NCI-H345 (cell line): Measurements from ENCODE around the gene TBC1D25.
A peak's percentile ranks its signal among the peaks of the same experiment; 100 is the strongest.

Source experiments
- DNase-seq: peaks from one replicate; lab custom pipeline; 2025; lab: John Stamatoyannopoulos, UW

TBC1D25 gene

DNA sequence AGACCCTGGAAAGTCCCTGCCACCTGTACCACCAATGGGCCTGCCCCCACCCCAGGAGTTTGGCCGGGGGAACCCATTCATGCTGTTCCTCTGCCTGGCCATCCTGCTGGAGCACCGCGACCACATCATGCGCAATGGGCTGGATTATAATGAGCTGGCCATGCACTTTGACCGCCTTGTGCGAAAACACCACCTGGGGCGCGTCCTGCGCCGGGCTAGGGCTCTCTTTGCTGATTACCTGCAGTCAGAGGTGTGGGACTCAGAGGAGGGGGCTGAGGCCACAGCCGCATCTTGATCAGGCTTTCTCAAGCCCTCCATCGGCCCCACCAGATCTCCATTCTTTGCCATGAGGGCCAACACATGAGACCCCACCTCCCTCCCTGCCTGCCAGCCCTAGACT lies 21.2 kb downstream of the TBC1D25 start:
- no peak for DNase-seq

DNA sequence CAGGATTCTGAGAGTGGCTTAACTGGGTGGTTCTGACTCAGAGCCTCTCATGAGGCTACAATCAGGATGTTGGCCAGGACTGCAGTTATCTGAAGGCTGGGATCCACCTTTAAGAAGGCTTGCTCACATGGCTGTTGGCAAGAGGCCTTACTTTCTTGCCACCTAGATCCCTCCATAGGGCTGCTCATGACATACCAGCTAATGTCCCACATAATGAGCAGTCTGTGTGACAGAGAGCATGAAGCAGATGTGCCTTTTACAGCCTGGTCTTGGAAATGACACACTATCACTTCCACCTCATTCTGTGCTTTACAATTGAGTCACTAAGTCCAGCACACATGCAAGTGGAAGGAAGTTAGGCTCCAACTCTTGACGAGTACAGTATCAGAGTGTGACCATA lies 30.4 kb downstream of the TBC1D25 start:
- DNase-seq: no peak

DNA sequence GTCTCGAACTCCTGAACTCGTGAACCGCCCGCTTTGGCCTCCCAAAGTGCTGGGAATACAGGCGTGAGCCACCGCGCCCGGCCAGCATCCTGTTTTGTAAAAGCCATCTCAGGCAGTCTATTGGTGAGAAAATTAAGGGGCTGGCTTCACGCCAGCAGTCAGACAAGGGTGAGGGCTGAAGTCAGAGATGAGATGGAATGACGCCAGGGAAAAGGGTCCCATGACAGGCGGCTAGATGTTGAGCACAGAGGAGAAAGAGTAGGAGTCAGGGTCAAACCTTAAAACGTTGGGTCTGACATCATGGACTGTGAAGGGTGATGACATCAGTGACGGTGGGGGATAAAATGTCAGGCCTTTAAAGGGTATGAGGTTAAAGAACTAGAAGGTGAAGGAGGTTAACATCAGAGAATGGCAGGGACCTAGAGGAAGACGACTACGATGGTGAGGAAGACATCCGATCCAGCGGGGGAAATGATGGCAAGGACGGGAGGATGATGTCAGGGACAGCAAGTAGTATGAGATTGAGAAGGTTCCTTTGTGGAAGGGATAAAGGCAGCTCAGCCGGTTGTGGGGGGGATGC lies 34.3 kb downstream of the TBC1D25 start:
- peak; percentile 84 for DNase-seq

DNA sequence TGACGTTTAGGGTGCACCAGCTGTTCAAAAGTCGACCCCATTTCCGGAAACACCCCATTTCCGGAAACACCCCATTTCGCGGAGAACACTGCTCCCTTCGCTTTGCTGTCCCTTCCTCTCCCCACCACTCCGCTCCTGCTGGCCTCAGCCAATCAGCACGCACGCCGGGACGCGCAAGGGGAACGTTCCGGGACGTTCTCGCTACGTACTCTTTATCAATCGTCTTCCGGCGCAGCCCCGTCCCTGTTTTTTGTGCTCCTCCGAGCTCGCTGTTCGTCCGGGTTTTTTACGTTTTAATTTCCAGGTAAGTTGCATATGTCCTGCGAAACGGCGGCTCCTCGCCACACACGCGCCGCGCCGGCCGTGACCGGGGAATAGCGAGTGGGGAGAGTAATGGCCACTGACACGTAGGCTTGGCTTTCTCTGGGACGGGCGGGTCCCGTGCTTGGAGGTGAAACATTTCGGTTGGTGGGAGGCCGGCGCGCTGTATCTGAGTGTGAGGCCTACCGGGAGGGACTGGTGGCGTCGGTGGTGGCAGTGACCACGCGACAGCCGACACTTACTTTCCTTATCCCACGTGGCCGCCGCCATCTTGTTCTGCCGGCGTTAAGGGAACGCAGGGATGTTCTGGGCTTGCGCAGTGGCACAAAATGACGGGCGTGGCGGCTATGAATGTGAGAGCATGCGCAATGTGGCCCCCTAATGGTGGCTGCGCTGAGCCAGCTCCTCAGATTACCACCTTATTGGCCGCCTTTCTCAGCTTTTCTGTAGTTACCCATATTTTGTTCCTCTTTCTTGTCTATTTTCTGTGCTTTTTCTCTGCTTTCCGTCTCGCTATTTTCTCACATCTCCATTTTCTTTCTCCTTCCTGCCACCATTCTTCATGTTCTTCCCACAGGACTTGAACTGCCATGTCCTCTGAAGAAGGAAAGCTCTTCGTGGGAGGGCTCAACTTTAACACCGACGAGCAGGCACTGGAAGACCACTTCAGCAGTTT lies 35.1 kb downstream of the TBC1D25 start, which contains the start of gene RBM3:
Gene RBM3, plus strand, starts transcription at position 215 of the 997 bp plus-strand sequence. Its CDS starts 697 bp downstream, at position 912.
- peak; percentile 95 for DNase-seq

DNA sequence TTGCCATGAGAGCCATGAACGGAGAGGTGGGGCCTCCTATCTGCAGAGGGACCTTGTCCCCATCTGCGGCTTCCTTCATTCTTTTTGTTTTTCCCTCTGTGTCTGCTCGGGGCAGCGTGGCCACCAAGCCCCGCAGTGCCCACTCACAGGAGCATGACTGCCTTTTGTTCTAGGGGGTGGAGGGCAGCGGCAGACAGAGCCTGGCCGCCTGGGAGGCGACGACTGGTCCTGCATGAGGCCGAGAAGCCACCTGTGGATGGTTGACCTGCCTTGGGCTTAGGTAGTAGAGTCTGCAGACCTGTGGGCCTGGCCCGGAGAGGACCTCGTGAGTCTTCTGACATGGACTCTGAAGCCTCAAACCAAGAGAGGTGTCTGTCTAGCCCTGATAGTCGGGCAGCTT lies 36.1 kb downstream of the TBC1D25 start:
- no peak for DNase-seq

DNA sequence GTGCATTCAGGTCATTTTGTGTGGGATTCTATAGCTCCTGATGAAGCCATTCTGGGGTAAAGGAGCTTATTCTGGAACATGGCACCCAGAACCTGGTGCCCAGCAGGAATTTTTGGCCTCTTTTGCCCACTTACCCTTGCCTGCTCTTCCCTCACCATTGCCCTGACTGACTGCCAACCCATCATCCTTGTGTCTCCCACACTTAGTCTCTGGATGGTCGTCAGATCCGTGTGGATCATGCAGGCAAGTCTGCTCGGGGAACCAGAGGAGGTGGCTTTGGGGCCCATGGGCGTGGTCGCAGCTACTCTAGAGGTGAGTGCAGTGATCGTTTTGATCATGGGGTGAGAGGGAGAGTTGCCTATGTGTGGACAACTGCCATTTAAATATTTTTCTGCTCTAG lies 36.6 kb downstream of the TBC1D25 start:
- DNase-seq: no peak

DNA sequence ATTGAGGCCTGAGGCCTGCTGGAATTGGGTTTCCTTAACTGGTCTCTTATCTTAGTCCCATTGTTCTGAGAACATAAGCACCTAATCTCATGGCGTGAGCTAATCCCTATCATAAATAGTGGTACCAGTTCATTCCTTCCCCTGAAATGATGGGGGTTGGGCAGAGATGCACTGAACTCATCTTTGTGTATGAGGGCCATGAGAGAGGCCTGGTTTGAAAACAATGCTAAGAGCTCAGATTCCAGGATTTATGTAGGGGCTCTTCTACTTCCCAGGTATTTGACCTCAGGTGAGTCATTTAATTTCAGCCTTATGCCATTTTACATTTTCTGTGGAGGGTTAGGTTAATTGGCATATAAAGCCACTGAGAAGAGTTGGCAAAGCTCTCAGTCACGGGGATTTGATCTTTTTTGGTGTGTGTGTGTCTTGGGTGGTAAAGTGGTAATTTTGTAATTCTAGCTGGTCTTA lies 39.2 kb downstream of the TBC1D25 start:
- no peak for DNase-seq

DNA sequence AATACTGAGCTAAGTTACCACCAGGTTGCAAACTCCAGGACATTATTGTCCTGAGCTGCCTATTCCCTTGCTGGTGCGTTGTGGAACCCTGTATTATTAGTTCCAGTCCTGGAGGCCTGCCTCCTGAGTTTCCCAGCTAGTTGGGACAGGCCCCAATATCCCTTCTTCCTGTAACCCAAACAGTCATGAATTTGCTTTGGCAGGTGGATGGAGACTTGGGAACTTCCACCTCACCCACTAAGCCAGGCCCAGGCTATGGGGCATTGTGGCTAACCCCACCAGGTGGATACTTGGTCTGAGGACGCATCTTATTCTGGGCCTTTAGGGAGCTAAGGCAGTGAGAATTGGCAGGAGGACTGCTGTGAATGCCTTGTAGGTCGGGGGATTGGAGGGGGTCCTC lies 39.7 kb downstream of the TBC1D25 start:
- DNase-seq: no peak

DNA sequence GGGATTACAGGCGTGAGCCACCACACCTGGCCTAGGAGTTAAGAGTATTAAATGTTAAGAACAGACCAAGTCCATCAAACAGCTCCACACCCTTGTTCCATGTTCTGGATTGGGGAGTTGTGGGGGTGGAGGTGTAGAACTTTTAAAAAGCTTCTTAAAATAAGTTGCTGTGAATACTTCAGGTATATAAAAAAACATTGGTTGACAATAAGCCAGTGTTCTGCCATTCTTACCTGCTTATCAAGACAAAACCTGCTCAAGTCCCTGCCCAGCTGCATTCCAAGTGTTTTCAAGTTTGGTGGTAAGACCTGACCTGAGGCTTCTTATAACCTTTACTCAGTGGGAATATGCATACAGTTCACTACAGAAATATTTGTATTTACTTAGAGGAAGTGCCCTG lies 41.1 kb downstream of the TBC1D25 start:
- no peak for DNase-seq

DNA sequence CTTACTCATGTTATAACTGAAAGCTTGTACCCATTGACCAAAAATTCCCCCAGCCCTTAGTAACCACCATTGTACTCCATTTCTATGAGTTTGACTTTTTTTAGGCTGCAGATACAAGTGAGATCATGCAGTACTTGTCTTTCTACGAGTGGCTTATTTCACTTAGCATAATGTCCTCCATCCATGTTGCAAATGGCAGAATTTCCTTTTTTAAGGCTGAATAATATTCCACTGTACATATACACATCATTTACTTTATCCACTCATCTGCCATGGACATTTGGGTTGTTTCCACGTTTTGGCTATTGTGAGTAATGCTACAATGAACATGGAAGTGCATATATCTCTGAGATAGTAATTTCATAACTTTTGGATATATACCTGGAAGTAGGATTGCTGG lies 45.2 kb downstream of the TBC1D25 start:
- no peak for DNase-seq

DNA sequence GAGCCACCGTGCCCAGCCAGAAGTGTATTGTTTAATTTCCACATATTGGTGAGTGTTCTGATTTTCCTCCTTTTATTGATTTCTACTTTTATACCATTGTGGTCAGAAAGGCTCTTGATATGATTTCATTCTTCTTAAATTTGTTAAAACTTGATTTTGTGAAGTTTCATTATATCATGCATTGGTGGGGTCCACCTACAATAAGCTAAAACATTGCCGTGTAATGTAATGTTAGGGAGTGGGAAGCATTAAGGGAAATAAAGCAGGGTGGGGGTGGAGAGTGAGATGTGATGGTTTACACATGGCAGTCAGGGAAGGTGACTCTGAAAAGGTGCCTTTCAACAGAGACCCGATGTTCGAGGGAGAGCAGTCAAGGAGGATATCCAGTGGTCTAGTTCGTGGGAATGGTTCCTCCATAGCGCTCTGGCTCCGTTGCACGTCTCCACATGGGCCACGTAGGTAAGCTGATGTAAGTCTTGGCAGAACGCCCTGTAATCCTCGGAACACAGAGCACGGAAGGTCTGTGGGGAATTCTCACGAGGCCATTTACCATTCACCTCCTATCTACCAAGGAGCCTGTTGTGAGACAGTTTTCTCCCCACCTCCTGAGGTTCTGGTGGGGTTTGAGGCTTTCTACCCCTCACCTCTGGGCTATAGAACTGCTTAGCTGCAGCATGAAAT lies 50.1 kb downstream of the TBC1D25 start:
- peak; percentile 41 for DNase-seq

DNA sequence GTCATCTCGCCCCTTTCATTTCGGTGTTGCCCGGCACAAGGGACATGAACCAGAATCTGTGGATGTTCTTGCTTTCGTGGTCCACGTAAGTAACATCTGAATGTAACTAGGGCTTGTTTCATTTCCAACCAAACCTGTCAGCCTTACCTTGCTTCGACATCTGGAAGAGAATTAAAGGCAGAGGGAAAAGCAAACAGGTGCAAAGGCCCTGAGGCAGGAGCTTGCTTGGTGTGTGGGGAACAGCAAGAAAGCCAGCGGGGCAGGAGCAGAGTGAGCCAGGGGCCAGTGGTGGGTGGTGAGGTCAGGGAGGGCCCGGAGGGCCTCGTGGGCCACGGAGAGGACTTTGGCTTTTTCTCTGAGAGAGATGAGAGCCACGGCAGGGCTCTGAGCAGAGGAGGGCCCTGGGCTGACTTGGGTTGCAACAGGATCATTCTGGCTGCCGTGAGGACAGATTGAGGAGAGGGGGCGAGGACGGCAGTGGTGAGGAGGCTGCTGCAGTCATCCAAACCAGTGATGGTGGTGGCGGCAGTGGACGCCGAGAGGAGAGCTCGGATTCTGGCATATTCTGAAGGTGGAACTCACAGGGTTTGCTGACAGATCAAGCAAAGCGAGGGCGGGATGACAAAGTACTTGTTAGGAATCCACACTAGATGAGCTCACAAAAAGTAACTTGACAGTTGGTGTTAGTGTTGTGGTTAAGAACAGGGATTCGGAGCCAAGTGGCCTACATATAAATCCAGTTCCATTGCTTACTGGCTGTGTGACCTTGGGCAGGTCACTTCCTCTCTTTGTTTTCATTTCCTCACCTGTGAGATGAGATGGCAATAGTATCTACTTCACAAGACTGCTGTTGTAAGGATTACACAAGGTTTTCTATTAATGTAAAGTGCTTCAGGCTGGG lies 50.9 kb downstream of the TBC1D25 start:
- DNase-seq: no peak

DNA sequence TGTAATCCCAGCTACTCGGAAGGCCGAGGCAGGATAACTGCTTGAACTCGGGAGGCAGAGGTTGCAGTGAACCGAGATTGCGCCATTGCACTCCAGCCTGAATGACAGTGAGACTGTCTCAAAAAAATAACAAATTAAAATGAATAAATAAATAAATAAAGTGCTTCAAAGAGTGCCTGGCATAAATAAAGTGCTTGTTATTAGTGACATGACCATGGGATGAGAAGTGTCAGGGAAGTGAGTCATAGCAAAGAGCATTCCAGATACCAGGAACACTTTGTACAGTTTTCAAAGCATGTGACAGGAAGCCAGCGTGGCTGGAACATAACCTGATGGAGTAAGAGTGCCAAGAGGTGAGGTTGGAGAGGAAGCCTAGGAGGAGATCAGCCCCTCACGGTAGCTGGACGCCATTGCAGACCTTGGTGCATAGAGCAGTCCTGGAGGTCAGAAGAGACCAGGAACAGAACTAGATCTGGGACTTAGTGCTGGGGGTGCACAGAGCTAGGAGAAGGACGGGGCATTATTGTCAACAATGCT lies 51.8 kb downstream of the TBC1D25 start:
- DNase-seq: no peak

DNA sequence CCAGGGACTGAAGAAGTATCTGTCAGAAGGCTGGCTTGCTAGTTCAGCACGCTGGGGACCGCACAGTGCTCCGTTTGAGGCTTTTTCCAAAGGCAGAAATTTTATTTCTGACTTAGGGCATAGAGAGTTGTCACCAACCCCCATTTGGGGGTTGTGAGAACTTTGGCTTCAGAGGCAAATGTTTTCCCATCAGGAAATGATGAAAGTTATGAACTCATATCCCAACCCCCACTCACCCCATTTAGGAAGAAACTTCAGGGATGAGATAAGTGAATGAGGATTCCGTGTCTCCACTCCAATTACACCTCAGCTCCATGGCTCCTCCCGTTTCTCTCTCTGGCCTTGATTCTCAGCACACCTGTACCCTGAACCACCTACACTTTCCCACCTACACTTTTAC lies 53.5 kb downstream of the TBC1D25 start:
- DNase-seq: no peak

DNA sequence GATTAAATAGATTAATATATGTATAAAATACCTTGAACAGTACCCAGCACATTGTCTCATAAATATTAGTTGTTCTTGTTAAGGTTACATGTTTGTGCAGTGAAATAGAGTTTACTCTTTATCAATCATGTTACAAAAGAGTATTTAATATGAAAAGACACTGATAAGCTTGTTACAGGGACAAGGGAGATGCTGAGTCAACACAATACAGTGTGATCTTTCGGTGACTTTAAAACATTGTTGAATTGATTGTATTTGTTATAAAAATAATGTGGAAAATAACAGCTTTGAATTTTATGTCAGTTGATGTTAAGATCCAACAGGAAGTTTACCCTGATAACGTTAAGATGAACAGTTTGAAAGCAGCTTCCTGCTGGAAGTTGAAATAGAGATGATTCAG lies 56.4 kb downstream of the TBC1D25 start:
- no peak for DNase-seq

DNA sequence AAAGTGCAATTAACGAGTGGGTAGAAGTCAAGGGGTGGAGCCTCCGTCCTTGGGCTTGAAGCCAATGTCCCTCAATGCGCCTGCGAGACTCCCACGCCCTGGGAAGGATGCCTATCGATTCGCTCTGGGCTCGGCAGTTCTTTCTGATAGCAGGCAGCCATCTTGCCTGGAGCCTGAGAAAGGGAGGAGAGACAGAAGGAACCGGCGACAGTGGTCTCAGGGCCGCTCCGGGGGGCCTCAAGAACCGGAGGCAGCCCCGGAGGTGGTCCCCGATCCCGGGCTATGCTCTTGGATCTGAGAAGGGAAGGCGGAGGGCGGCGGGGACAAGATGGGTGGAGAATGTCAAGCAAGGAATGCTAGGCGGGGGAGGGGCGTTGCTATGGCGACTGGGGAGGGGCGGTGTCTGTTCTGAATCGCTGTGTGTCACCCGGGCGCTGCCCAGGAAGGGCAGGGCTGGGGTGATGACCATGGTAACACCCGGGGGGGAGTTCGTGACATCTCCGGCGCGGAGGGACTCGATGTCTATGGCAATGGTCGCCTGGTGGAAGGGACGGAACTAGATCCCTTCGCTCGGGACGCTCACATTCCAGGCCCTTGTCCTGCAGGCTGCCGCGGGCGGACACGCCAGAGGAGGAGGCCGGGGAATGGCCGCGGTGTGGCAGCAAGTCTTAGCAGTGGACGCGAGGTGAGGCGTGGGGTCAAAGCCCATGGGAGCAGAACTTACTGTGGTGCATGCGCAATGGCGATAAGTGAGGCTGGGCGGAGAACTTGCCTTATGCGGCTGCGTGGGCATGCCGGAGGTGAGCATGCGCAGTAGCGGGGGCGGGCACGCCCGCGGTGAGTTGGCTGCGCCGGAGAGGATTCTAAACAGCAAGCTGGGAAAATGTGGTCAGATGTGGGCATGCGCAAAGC lies 58.1 kb downstream of the TBC1D25 start, which contains the start of gene WDR13:
Gene WDR13, plus strand, starts transcription at position 140 of the 912 bp plus-strand sequence. Its CDS starts 505 bp downstream, at position 645.
- peak; percentile 93 for DNase-seq

DNA sequence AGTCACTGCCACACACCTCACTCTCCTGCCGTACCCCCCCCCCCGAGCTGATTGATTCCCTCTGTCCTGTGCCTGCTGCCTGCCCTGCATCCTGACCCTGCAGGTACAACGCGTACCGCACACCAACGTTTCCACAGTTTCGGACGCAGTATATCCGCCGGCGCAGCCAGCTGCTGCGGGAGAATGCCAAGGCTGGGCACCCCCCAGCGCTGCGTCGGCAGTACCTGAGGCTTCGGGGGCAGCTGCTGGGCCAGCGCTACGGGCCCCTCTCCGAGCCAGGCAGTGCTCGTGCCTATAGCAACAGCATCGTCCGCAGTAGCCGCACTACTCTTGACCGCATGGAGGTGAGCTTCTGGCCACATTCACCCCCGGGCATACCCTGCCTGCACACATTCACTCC lies 59.1 kb downstream of the TBC1D25 start:
- no peak for DNase-seq

DNA sequence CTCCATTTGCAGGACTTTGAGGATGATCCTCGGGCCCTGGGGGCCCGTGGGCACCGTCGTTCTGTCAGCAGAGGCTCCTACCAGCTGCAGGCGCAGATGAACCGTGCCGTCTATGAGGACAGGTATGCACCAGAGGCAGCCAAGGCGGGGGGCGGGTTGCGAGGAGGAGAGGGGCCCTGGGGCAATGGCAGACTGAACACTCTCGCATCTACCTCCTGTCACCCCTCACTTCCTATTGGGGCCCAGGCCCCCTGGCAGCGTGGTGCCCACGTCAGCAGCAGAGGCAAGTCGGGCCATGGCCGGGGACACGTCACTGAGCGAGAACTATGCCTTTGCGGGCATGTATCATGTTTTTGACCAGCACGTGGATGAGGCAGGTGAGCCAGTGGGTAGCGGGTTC lies 59.8 kb downstream of the TBC1D25 start:
- no peak for DNase-seq

DNA sequence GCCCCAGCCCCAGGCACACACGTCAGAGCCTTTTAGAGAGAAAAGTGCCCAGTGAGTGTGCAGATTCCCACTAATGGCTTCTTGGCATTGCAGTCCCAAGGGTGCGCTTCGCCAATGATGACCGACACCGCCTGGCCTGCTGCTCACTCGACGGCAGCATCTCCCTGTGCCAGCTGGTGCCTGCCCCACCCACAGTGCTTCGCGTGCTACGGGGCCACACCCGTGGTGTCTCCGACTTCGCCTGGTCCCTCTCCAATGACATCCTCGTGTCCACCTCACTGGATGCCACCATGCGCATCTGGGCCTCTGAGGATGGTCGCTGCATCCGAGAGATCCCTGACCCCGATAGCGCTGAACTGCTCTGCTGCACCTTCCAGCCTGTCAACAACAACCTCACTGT lies 60.7 kb downstream of the TBC1D25 start:
- DNase-seq: no peak

DNA sequence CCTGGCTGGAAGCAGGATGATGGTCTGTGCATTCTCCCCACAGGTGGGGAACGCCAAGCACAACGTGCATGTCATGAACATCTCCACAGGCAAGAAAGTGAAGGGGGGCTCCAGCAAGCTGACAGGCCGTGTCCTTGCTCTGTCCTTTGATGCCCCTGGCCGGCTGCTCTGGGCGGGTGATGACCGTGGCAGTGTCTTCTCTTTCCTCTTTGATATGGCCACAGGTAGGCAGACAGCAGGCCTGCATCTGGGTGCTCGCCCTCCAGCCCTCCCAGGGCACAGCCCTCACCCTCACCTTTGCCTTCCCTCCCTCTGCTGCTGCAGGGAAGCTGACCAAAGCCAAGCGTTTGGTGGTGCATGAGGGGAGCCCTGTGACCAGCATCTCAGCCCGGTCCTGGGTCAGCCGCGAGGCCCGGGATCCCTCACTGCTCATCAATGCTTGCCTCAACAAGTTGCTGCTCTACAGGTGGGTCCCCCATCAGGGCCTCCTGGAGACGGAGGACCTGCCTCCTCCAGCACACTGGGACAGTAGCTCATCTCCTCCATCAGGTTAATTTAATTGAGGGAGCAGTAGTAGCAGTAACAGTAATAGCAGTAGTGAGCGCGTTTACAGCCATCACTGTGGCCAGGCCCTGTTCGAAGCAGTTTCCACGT lies 62.4 kb downstream of the TBC1D25 start:
- no peak for DNase-seq
